Type B pancreatic cell (in vitro differentiated cells): ENCODE results near the gene ANKRD6. TPM values are rescaled to one million over a fixed set of nuclear protein-coding genes. Genes with fewer than 3 reads are reported as not detected.

ENCODE experiments used
- DNase-seq: peaks from one replicate; pipeline ENCODE4 v3.0.0; 2021; ENCODE audit warnings: mixed read lengths; ENCODE audit not compliant: unreplicated experiment; ENCODE audit errors: extremely low spot score
- H3K27ac Mint-ChIP-seq: 2 replicates; pipeline ENCODE4 v1.8.0; 2021; ENCODE audit warnings: mild to moderate bottlenecking, mixed read lengths
- H3K27me3 Mint-ChIP-seq: 2 replicates; pipeline ENCODE4 v1.8.0; 2021; ENCODE audit warnings: mixed read lengths
- H3K36me3 Mint-ChIP-seq: 2 replicates; pipeline ENCODE4 v1.8.0; 2021; ENCODE audit warnings: mixed read lengths
- H3K4me1 Mint-ChIP-seq: one replicate; pipeline ENCODE4 v1.8.0; 2021; ENCODE audit warnings: mixed read lengths; ENCODE audit not compliant: unreplicated experiment
- H3K4me3 Mint-ChIP-seq: 2 replicates; pipeline ENCODE4 v1.8.0; 2021; ENCODE audit warnings: mild to moderate bottlenecking, mixed read lengths
- H3K9me3 Mint-ChIP-seq: 2 replicates; pipeline ENCODE4 v1.8.0; 2021; ENCODE audit warnings: mixed read lengths
- CTCF ChIP-seq: fragments of 200-600 bp; sonication (generic); conservative IDR thresholded peaks from 2 replicates; pipeline ENCODE4 v1.5.0; 2021; ENCODE audit warnings: antibody characterized with exemption, mild to moderate bottlenecking
- long read RNA-seq: library from polyadenylated mRNA; unstranded; transcript quantifications from one replicate; pipeline ENCODE4 v2.0.0, GENCODE V29; 2020
- total RNA-seq: library from RNA; stranded (reverse); gene quantifications from 2 replicates; pipeline ENCODE4 v1.2.1, GENCODE V29; 2021; ENCODE audit warnings: low replicate concordance

ANKRD6 gene
- total RNA-seq: 33.0 and 34.0 TPM in 2 replicates
- long read RNA-seq, partial matches to known transcripts: 2 of 8 reads
- long read RNA-seq, other reads (novel, unspliced or antisense): 5 of 8 reads

- Mint-ChIP-seq H3K27ac (peak within 1 kb of the TSS; percentile 91), H3K4me1 (peaks cover 38% of the 10 kb centered on the region), H3K27me3 (no peaks in the 10 kb centered on the region), H3K36me3 (no peaks in the 10 kb centered on the region), H3K9me3 (peaks cover 3% of the 10 kb centered on the region), H3K4me3 (peak within 1 kb of the TSS; percentile 95)
- TF ChIP-seq CTCF: peak; percentile 92
- peak; percentile 93 for DNase-seq
Observed at GRCh38 chr6:89432875-89433251, at the start of gene ANKRD6. TSS of gene ANKRD6 (plus strand) at chr6:89433152. CDS start at chr6:89566977, 133,825 bp downstream.

GRCh38 chr6:89385156-89385667, 47.7 kb upstream of the ANKRD6 start:
- H3K36me3 Mint-ChIP-seq: peaks cover 3% of the 10 kb centered on the region
- no peak for TF ChIP-seq CTCF
- H3K4me1 Mint-ChIP-seq: no peaks in the 10 kb centered on the region
- H3K27ac Mint-ChIP-seq: no peak overlapping the region
- no peak overlapping the region for H3K4me3 Mint-ChIP-seq
- no peaks in the 10 kb centered on the region for H3K27me3 Mint-ChIP-seq
- DNase-seq: no peak
- H3K9me3 Mint-ChIP-seq: no peaks in the 10 kb centered on the region

- H3K9me3 Mint-ChIP-seq: no peaks in the 10 kb centered on the region
- no peak overlapping the region for H3K4me3 Mint-ChIP-seq
- H3K27me3 Mint-ChIP-seq: no peaks in the 10 kb centered on the region
- peaks cover 3% of the 10 kb centered on the region for H3K36me3 Mint-ChIP-seq
- no peaks in the 10 kb centered on the region for H3K4me1 Mint-ChIP-seq
- no peak for DNase-seq
- no peak for TF ChIP-seq CTCF
- no peak overlapping the region for H3K27ac Mint-ChIP-seq
Observed at GRCh38 chr6:89385846-89386245, 47.1 kb upstream of the ANKRD6 start.

- H3K4me1 Mint-ChIP-seq: no peaks in the 10 kb centered on the region
Observed at GRCh38 chr6:89386917-89387491, 45.9 kb upstream of the ANKRD6 start.

GRCh38 chr6:89387516-89388201, 45.3 kb upstream of the ANKRD6 start:
- Mint-ChIP-seq H3K36me3 (peaks cover 3% of the 10 kb centered on the region), H3K9me3 (no peaks in the 10 kb centered on the region), H3K4me3 (no peak overlapping the region), H3K4me1 (no peaks in the 10 kb centered on the region), H3K27ac (no peak overlapping the region), H3K27me3 (no peaks in the 10 kb centered on the region)
- no peak for DNase-seq
- no peak for TF ChIP-seq CTCF

More at GRCh38 chr6:89386917-89387491, 45.9 kb upstream of the ANKRD6 start:
- peaks cover 3% of the 10 kb centered on the region for H3K36me3 Mint-ChIP-seq
- H3K27ac Mint-ChIP-seq: no peak overlapping the region
- DNase-seq: no peak
- H3K9me3 Mint-ChIP-seq: no peaks in the 10 kb centered on the region
- no peak for TF ChIP-seq CTCF
- no peaks in the 10 kb centered on the region for H3K27me3 Mint-ChIP-seq
- no peak overlapping the region for H3K4me3 Mint-ChIP-seq
